Left forelimb (tissue), 1 donor: ENCODE data around the gene ANTXR1.
"Not testable (repeated sequence)": the region's sequence is repeated elsewhere in the genome, so short reads cannot be mapped to it uniquely, and the experiment has no call there.

ENCODE experiments used
- DNase-seq: peaks from one replicate; pipeline ENCODE4 v3.0.0-alpha.2; 2018; ENCODE audit warnings: low spot score

The ANTXR1 gene

DNA sequence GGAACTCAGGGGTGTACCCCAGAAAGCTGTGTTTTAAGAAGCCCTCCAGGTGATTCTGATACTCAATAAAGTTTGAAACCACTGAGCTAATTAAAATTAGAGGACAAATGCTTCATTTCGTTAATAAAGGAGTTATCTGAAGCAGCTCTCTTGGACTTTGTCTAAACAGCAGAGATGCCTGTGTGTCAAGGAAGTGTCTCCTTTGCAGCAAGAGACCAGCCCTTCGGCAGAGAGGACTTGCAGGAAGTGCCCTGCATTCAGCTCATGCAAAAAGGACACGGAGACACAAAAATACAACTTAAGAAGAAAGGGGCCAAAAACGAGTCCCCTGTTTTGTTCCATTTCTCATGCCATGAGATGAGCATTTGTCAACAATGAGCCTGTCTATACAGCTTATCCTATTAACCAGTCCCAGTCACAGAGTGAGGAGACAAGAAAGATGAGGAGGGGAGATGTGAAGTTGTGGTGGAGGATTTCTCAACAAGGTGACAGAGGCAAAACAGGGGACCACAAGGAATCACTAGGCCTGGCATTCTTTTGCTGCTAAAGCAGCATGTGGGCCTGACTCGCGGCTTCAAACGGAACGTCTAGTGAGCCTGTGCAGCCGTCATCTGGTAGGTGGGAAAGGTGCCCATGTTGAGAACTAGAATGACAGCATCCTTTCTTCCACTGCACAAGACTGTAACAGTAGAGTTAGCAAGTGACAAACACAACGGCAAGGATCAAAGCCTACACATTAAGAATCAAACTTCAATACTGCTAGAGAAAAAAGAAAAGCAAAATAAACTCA, 152.3 kb downstream of the ANTXR1 start:
- DNase-seq = no peak

DNA sequence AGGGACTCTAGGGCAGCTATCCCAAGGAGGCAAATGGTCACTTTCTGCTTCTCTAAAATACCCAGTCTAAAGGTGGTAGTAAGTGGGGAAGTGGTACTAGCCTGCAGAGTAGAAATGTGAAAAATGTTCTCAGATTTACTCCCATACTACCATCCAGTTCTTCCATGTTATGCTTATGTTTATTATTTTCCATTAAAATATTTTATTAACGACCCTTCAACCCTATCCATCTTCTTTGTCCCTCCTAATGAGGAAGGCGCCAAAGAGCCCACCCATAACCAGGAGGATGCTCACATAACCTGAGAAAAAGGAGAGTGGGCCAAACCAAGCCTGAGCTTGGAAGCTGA, 153.5 kb downstream of the ANTXR1 start:
- DNase-seq = no peak

GRCh38 chr2:69166812-69167468, 154.0 kb downstream of the ANTXR1 start:
- DNase-seq = no peak

DNA sequence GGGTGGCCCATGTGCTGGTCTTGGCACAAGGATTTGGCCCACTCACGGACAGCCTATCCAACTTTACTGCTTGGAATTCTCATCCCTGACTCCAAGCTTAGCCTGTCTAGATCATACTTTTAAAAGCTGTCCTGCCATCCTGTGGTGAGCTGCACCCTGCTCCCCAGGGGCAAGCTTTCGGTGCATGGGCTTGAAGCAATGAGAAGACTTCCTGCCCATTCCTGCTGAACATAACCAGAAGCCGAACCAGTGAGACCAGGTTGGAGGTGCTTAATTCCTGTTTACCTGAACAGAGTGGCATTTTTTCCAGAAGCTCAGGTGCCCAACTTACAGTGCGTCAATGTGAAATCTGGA, 154.5 kb downstream of the ANTXR1 start:
- DNase-seq = no peak

GRCh38 chr2:69168144-69168813, 155.3 kb downstream of the ANTXR1 start:
- DNase-seq = no peak

DNA sequence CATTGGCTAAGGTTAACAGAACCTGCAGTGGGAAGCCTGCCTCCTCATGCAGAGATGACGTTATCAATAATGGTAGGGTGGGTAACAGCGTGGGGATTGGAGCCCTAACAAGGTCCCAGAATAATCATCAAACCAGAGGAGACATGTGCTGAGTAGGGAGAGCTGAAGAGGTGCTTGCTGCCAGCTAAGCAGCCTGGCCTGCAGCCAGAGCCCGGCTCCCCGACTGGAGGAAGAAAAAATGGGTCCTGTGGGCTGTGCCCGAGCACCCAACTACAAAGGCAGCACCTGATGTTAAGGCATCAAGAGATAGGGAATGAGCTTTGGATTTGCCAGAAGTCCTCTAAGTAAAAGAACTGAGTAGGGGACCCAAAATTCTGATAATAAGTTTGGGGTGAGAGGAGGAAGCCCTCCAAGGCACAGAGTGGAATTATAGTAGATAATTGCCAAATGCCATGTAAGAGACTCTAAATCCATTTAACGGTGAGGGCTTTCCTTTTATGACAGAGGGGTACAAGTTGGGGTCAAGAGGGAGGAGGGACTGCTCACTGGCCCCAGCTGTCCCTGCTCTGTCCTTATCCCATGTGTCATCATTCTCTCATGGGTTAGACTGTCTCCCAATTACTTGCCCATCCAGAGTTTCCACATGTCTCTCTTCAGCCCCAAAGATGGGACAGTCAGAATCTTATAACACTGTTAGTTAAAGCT, 156.1 kb downstream of the ANTXR1 start:
- DNase-seq = no peak

- no peak for DNase-seq
Measured at GRCh38 chr2:69169655-69170389, 156.8 kb downstream of the ANTXR1 start.

GRCh38 chr2:69170661-69171060, 157.7 kb downstream of the ANTXR1 start:
- DNase-seq = no peak

GRCh38 chr2:69171116-69171896, 158.3 kb downstream of the ANTXR1 start:
- no peak for DNase-seq

- DNase-seq = no peak
Measured at GRCh38 chr2:69171897-69172525, 159.0 kb downstream of the ANTXR1 start.

DNA sequence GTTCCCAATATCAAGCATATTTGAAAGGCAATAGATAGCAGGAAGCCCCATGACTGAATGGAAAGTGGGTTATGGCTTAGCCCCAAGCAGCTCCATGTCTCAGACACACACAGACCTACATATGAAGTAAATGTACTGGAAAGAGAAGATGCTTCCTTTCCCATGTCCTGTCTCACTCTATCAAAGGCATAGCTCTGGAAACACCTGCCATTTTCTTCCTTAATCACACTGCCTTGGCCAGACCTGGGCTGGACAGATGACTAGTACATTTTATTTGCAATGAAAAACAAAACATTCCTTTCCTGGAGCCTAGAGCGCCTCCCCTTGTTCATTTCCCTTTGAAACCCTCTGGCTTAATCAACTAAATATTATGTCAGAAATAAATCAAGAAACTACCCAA, 160.7 kb downstream of the ANTXR1 start:
- no peak for DNase-seq

GRCh38 chr2:69174211-69174610, 161.2 kb downstream of the ANTXR1 start:
- DNase-seq = not testable (repeated sequence)

- no peak for DNase-seq
Measured at GRCh38 chr2:69175790-69176715, 163.1 kb downstream of the ANTXR1 start.

DNA sequence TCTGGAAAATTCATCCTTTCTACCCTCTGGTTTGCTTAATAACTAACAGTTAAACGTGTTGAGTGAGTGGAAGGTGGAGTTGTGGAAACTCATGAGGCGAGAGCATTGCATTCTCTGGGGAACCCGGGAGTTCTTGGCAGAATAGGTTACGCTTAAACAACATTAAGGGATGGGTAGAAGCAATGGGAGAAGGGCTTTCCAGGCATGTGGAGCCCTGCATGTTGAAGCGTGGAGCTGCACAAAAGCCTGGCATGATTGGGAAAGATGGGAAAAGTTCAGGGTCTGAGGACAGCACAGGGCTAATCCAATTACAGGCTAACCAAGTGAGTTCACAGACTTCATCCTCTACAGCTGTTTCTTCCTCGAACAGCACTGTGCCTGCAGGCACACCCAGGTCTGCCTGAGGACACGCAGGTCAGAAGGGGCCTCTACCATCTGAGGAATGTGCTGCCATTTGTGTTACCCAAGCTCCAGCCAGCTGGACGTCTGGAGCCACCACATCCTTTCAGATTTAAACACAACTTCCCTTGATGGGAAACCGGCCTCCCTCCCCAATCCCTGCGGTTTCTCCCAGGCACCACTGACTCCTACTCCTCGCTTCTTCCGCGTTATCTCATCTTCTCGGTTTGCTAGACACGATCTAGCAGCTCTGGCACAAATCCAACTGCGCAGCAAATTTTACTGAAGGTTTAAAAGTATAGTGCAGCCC, 164.2 kb downstream of the ANTXR1 start:
- DNase-seq = no peak

DNA sequence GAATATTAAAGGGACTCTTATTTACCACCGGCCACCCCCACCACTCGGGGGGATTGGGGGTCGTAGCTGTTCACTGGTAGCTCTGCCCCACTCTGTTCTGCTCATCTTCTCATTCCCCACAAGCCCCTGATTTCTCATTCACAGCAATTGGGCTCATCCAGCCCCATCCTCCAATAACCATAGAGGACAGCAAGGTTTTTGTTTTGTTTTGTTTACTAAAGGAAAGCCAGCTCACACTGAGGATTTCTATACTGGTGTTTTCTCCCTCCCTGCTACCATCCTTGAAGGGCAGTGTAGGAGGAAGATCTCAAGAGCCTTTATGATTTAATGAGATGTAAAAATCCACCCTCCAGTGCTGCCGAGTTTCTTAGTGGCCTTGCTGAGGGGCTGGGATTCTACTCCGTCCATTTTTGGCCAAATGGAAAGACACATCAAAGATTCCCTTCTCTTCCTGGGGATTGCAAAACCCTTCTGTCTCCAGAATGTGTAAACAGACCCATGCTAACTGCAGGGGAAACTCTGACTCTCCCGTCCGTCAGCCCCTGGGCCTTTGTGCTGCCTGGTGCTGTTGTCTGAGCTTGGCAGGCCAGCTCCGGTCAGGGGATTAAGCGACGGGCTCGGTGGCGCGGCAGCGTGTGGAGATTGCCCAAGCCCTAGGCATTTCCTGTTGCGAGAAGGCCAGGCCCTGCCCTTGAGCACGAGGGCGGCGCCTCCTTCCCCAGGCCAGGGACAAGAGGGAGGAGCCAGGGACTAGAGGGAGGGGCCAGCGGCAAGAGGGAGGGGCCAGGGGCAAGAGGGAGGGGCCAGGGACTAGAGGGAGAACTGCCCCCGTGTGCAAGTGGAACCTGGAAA, 165.0 kb downstream of the ANTXR1 start:
- DNase-seq = peak; percentile 78

DNA sequence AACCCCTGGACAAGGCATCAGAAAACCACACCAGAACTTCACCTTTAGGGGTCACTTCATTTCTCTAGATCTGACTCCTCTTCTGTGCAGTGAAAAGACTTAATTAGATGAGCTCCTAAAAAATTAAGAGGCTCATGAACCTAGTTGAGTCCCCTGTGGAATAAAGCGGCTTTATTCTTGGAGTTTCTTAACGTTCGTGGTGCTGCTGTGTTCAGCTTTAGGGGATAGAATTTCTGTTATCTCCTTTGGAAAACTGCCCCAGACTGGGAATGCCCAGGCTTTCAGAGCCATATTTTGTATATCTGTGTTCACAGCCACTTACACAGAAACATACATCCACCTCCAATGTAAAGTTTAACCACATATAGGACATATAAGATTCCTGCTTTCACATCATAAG, 165.8 kb downstream of the ANTXR1 start:
- DNase-seq = no peak

- no peak for DNase-seq
Measured at GRCh38 chr2:69180227-69180626, 167.2 kb downstream of the ANTXR1 start.

- no peak for DNase-seq
Measured at GRCh38 chr2:69180974-69181373, 168.0 kb downstream of the ANTXR1 start.
